HUES64 (cell line): Measurements from ENCODE around the gene RAP1B. TPM values are rescaled to one million over a fixed set of nuclear protein-coding genes. Genes with fewer than 3 reads are reported as not detected.
A peak's percentile ranks its signal among the peaks of the same experiment; 100 is the strongest.

ENCODE experiments used
- H3K27ac ChIP-seq: 2 replicates; pipeline ENCODE4 v1.7.0; 2013; ENCODE audit warnings: low read depth, low read length, inconsistent platforms
- H3K27me3 ChIP-seq: 2 replicates; pipeline ENCODE4 v1.6.1; 2013; ENCODE audit warnings: mild to moderate bottlenecking, low read length; ENCODE audit not compliant: insufficient read depth
- H3K36me3 ChIP-seq: 2 replicates; pipeline ENCODE4 v1.6.1; 2013; ENCODE audit warnings: mild to moderate bottlenecking, low read length; ENCODE audit not compliant: insufficient read depth
- H3K4me1 ChIP-seq: 2 replicates; pipeline ENCODE4 v1.6.1; 2013; ENCODE audit warnings: mild to moderate bottlenecking, low read length, moderate library complexity; ENCODE audit not compliant: insufficient read depth
- H3K4me3 ChIP-seq: 2 replicates; pipeline ENCODE4 v1.5.1; 2013; ENCODE audit warnings: mild to moderate bottlenecking, low read length, moderate library complexity
- H3K9ac ChIP-seq: 2 replicates; pipeline ENCODE4 v1.6.1; 2013; ENCODE audit warnings: mild to moderate bottlenecking, low read depth, low read length
- H3K9me3 ChIP-seq: 2 replicates; pipeline ENCODE4 v1.6.1; 2013; ENCODE audit warnings: low read depth, low read length; ENCODE audit not compliant: insufficient read depth
- WGBS: fragments of 150-250, 120-280 bp; methylation state at CpG from one replicate; pipeline ENCODE4 v1.1.7; 2013; ENCODE audit warnings: missing lambda C conversion rate; 5-methylcytosine and 5-hydroxymethylcytosine counted together
- polyA plus RNA-seq, 2 experiments: library from polyadenylated mRNA; stranded (reverse); fragments of 50-300 nt; gene quantifications; one replicate each; pipeline ENCODE4 v1.2.3, GENCODE V29; 2013

The RAP1B gene
- 124 TPM for polyA plus RNA-seq (2013, experiment 1 of 2)
- 134 TPM for polyA plus RNA-seq (2013, experiment 2 of 2)

GRCh38 chr12:68610370-68611093 is at the start of gene RAP1B:
Gene RAP1B (plus strand): TSS chr12:68610899. CDS start chr12:68648725, 37,826 bp downstream.
- H3K9ac ChIP-seq, result peak within 1 kb of the TSS; percentile 98

GRCh38 chr12:68561830-68562229 is 48.9 kb upstream of the RAP1B start:
- no peaks in the 10 kb centered on the region for H3K4me1 ChIP-seq
- 96% methylated on average over 8 of the region's 10 CpGs for WGBS
- H3K4me3 ChIP-seq, result no peak overlapping the region
- no peak overlapping the region for H3K9ac ChIP-seq
- H3K36me3 ChIP-seq, result no peaks in the 10 kb centered on the region
- no peaks in the 10 kb centered on the region for H3K27me3 ChIP-seq
- H3K9me3 ChIP-seq, result no peaks in the 10 kb centered on the region
- no peak overlapping the region for H3K27ac ChIP-seq

More at GRCh38 chr12:68610370-68611093, at the start of gene RAP1B:
- Histone ChIP-seq H3K4me1 (peaks cover 33% of the 10 kb centered on the region), H3K4me3 (peak within 1 kb of the TSS; percentile 90), H3K36me3 (peaks cover 3% of the 10 kb centered on the region; the same call in 1 of the 2 replicates), H3K27me3 (no peaks in the 10 kb centered on the region), H3K27ac (peak within 1 kb of the TSS; percentile 99), H3K9me3 (no peaks in the 10 kb centered on the region)
- WGBS, result under 1% methylated on average over 84 of the region's 84 CpGs

DNA sequence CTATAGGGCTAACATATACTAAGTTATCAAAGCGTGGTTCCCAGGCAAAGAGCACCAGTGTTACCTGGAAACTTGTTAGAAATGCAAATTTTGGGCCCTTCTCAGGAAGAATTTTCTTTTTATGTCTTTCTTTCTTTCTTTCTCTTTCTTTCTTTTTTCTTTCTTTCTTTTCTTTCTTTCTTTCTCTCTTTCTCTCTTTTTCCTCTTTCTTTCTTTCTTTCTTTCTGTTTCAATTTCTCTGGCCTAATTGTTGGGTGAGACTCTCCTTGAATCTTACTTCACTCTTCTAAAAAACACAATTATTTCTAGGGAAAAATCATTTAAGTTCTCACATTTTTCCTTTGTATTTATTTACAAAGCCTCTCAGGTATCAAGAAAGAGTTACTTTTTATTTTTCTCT is 46.5 kb upstream of the RAP1B start:
- H3K36me3 ChIP-seq, result no peaks in the 10 kb centered on the region
- H3K27me3 ChIP-seq, result no peaks in the 10 kb centered on the region
- no peak overlapping the region for H3K9ac ChIP-seq
- H3K9me3 ChIP-seq, result no peaks in the 10 kb centered on the region
- no peak overlapping the region for H3K4me3 ChIP-seq
- H3K4me1 ChIP-seq, result no peaks in the 10 kb centered on the region
- WGBS, result 81% methylated on average over 1 of the region's 1 CpG
- H3K27ac ChIP-seq, result no peak overlapping the region

GRCh38 chr12:68565391-68565903 is 45.3 kb upstream of the RAP1B start:
- H3K4me3 ChIP-seq, result no peak overlapping the region
- H3K9ac ChIP-seq, result no peak overlapping the region
- H3K36me3 ChIP-seq, result no peaks in the 10 kb centered on the region
- no peaks in the 10 kb centered on the region for H3K9me3 ChIP-seq
- H3K4me1 ChIP-seq, result no peaks in the 10 kb centered on the region
- H3K27me3 ChIP-seq, result no peaks in the 10 kb centered on the region
- no peak overlapping the region for H3K27ac ChIP-seq
- no CpG with 5 or more reads among the region's 1 CpG for WGBS

DNA sequence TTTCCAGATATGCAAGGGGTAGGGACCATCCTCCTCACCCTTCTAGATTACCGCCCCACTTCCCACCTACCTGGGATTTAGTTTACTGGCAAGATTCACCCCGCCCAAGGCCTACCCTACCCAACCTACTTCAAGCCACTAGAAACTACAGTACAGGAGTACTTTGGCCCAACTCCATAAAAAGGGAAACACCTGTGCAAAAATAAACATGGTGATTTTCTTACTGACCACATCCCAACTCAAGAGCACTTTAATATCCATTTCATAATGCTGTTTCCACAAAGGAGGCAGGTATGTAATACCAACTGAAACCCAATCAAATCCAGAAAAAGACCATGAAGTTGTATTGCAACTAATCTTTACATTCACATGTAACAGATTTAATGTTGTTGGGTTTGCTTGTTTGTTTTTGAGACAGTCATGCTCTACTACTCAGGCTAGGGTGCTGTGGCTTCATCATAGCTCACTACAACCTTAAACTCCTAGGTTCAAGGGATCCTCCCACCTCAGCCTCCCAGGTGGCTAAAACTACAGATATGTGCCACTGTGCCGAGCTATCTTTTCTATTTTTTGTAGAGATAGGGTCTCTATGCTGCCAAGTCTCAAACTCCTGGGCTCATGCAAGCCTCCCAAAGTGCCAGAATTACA is 41.7 kb upstream of the RAP1B start:
- no peaks in the 10 kb centered on the region for H3K27me3 ChIP-seq
- H3K27ac ChIP-seq, result no peak overlapping the region
- WGBS, result 93% methylated on average over 3 of the region's 3 CpGs

GRCh38 chr12:68572661-68573060 is 38.0 kb upstream of the RAP1B start:
- Histone ChIP-seq H3K9me3 (no peaks in the 10 kb centered on the region), H3K4me3 (no peak overlapping the region), H3K36me3 (no peaks in the 10 kb centered on the region), H3K27ac (no peak overlapping the region), H3K27me3 (no peaks in the 10 kb centered on the region), H3K9ac (no peak overlapping the region), H3K4me1 (no peaks in the 10 kb centered on the region)
- WGBS, result 83% methylated on average over 1 of the region's 2 CpGs

More for the DNA sequence above, 41.7 kb upstream of the RAP1B start:
- no peak overlapping the region for H3K4me3 ChIP-seq
- H3K4me1 ChIP-seq, result no peaks in the 10 kb centered on the region
- no peak overlapping the region for H3K9ac ChIP-seq
- no peaks in the 10 kb centered on the region for H3K9me3 ChIP-seq
- H3K36me3 ChIP-seq, result no peaks in the 10 kb centered on the region

GRCh38 chr12:68573406-68573805 is 37.3 kb upstream of the RAP1B start:
- Histone ChIP-seq H3K36me3 (no peaks in the 10 kb centered on the region), H3K27me3 (no peaks in the 10 kb centered on the region), H3K9ac (no peak overlapping the region), H3K9me3 (no peaks in the 10 kb centered on the region), H3K27ac (no peak overlapping the region), H3K4me3 (no peak overlapping the region), H3K4me1 (no peaks in the 10 kb centered on the region)
- 94% methylated on average over 1 of the region's 1 CpG for WGBS

GRCh38 chr12:68577949-68578348 is 32.8 kb upstream of the RAP1B start:
- Histone ChIP-seq H3K4me1 (no peaks in the 10 kb centered on the region), H3K4me3 (no peak overlapping the region), H3K27me3 (no peaks in the 10 kb centered on the region), H3K9ac (no peak overlapping the region), H3K36me3 (no peaks in the 10 kb centered on the region), H3K27ac (no peak overlapping the region), H3K9me3 (no peaks in the 10 kb centered on the region)
- 100% methylated on average over 1 of the region's 1 CpG for WGBS

DNA sequence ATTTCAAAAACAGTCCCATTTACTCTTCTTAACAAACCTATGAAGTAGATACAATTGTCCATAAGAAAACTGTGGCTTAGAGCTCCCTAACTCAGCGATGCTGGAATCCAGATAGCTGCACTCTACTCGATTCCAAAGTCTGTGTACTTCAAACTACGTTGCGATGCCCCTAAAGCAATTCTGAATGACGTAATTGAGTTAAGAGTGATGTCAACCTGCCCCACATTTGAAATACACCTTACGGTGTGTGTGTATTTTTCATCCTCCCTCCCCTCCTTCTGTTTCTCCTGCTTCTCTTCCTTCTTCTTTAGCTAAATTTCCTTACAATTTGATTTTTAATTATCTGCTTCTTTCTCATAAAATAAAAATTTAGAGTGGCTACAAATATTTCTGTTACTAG is 31.9 kb upstream of the RAP1B start:
- H3K36me3 ChIP-seq, result no peaks in the 10 kb centered on the region
- H3K9me3 ChIP-seq, result no peaks in the 10 kb centered on the region
- H3K4me3 ChIP-seq, result no peak overlapping the region
- 96% methylated on average over 6 of the region's 6 CpGs for WGBS
- no peaks in the 10 kb centered on the region for H3K4me1 ChIP-seq
- H3K9ac ChIP-seq, result no peak overlapping the region
- H3K27me3 ChIP-seq, result no peaks in the 10 kb centered on the region
- H3K27ac ChIP-seq, result no peak overlapping the region

- Histone ChIP-seq H3K27ac (no peak overlapping the region), H3K4me1 (no peaks in the 10 kb centered on the region), H3K36me3 (no peaks in the 10 kb centered on the region), H3K9me3 (no peaks in the 10 kb centered on the region), H3K9ac (no peak overlapping the region), H3K4me3 (no peak overlapping the region), H3K27me3 (no peaks in the 10 kb centered on the region)
- 94% methylated on average over 5 of the region's 5 CpGs for WGBS
Measured at GRCh38 chr12:68579254-68579653, 31.4 kb upstream of the RAP1B start.

DNA sequence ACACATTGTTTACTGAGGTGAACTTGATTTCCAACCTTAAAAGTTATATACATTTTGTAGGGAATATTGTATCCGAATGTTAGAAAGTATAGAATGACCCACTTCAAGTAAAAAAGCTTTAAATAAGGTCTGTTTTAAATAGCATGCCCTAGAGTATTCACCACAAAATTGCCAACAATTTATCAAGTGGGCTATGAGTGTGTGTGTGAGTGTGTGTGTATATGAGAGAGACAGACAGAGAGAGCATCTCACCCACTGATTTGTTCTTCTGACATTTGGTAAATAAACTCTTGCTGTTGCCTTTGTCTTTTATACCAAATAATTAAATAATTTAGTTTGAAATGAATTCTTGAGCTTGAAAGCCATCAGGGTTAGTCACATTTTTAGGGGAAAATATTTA is 29.8 kb upstream of the RAP1B start:
- Histone ChIP-seq H3K27ac (no peak overlapping the region), H3K4me3 (no peak overlapping the region), H3K36me3 (no peaks in the 10 kb centered on the region), H3K4me1 (peaks cover 5% of the 10 kb centered on the region), H3K9me3 (no peaks in the 10 kb centered on the region), H3K27me3 (no peaks in the 10 kb centered on the region), H3K9ac (no peak overlapping the region)
- no CpG with 5 or more reads among the region's 1 CpG for WGBS
